GM19372 (cell line): ENCODE results near the gene SLC24A3.

ENCODE experiments used
- ATAC-seq: cut with Tn5 transposase; IDR thresholded peaks from one replicate; pipeline ENCODE4 v1.9.1; 2021; ENCODE audit warnings: mild to moderate bottlenecking, low read depth, moderate library complexity; ENCODE audit not compliant: unreplicated experiment

Gene SLC24A3

GRCh38 chr20:19335341-19335740 is 122.9 kb downstream of the SLC24A3 start:
- no peak for ATAC-seq

- no peak for ATAC-seq
These were observed 123.5 kb downstream of the SLC24A3 start for GRCh38 chr20:19335916-19336315.

- no peak for ATAC-seq
These were observed 124.2 kb downstream of the SLC24A3 start for GRCh38 chr20:19336631-19337030.

GRCh38 chr20:19338380-19338779 is 125.9 kb downstream of the SLC24A3 start:
- ATAC-seq, result no peak

- no peak for ATAC-seq
These were observed 126.5 kb downstream of the SLC24A3 start for GRCh38 chr20:19338960-19339359.

- ATAC-seq, result no peak
These were observed 129.1 kb downstream of the SLC24A3 start for GRCh38 chr20:19341348-19342053.

- ATAC-seq, result no peak
These were observed 131.9 kb downstream of the SLC24A3 start for GRCh38 chr20:19344341-19344740.

GRCh38 chr20:19347943-19348456 is 135.6 kb downstream of the SLC24A3 start:
- ATAC-seq, result no peak

- ATAC-seq, result no peak
These were observed 136.1 kb downstream of the SLC24A3 start for GRCh38 chr20:19348582-19348981.

GRCh38 chr20:19349879-19350278 is 137.4 kb downstream of the SLC24A3 start:
- ATAC-seq, result no peak

GRCh38 chr20:19351542-19351941 is 139.1 kb downstream of the SLC24A3 start:
- no peak for ATAC-seq

GRCh38 chr20:19354950-19355349 is 142.5 kb downstream of the SLC24A3 start:
- no peak for ATAC-seq

- ATAC-seq, result no peak
These were observed 149.3 kb downstream of the SLC24A3 start for GRCh38 chr20:19361790-19362189.

- no peak for ATAC-seq
These were observed 151.0 kb downstream of the SLC24A3 start for GRCh38 chr20:19363476-19363875.

- ATAC-seq, result no peak
These were observed 155.1 kb downstream of the SLC24A3 start for GRCh38 chr20:19367591-19367990.

GRCh38 chr20:19368351-19368750 is 155.9 kb downstream of the SLC24A3 start:
- no peak for ATAC-seq

- ATAC-seq, result no peak
These were observed 157.9 kb downstream of the SLC24A3 start for GRCh38 chr20:19370076-19371075.

GRCh38 chr20:19371112-19371511 is 158.7 kb downstream of the SLC24A3 start:
- no peak for ATAC-seq

GRCh38 chr20:19374216-19374615 is 161.8 kb downstream of the SLC24A3 start:
- ATAC-seq, result no peak

GRCh38 chr20:19375395-19375794 is 163.0 kb downstream of the SLC24A3 start:
- no peak for ATAC-seq

GRCh38 chr20:19375801-19376200 is 163.4 kb downstream of the SLC24A3 start:
- ATAC-seq, result no peak
